IPS-15b (cell line): ENCODE data around the gene ZFP3.
"Not testable (repeated sequence)": the region's sequence is repeated elsewhere in the genome, so short reads cannot be mapped to it uniquely, and the experiment has no call there.

ENCODE experiments used
- H3K27me3 ChIP-seq: one replicate; pipeline ENCODE4 v1.6.1; 2013; ENCODE audit warnings: low read length; ENCODE audit not compliant: control insufficient read depth, insufficient read depth
- H3K36me3 ChIP-seq: one replicate; pipeline ENCODE4 v1.6.1; 2013; ENCODE audit warnings: low read length; ENCODE audit not compliant: control insufficient read depth, insufficient read depth
- H3K4me1 ChIP-seq: one replicate; pipeline ENCODE4 v1.6.1; 2013; ENCODE audit warnings: mild to moderate bottlenecking, low read length; ENCODE audit not compliant: control insufficient read depth, insufficient read depth
- H3K4me3 ChIP-seq: one replicate; pipeline ENCODE4 v1.5.1; 2013; ENCODE audit warnings: low read depth, low read length
- H3K9ac ChIP-seq: one replicate; pipeline ENCODE4 v1.6.1; 2013; ENCODE audit warnings: low read depth, mild to moderate bottlenecking, low read length
- H3K9me3 ChIP-seq: one replicate; pipeline ENCODE4 v1.6.1; 2013; ENCODE audit warnings: mild to moderate bottlenecking, low read length; ENCODE audit not compliant: control insufficient read depth, insufficient read depth

The ZFP3 gene

GRCh38 chr17:5135726-5136579, 57.7 kb downstream of the ZFP3 start:
- no peaks in the 10 kb centered on the region for H3K27me3 ChIP-seq
- no peak overlapping the region for H3K4me3 ChIP-seq
- no peak overlapping the region for H3K9ac ChIP-seq
- peaks cover 2% of the 10 kb centered on the region for H3K36me3 ChIP-seq
- H3K9me3 ChIP-seq, result no peaks in the 10 kb centered on the region
- no peaks in the 10 kb centered on the region for H3K4me1 ChIP-seq

DNA sequence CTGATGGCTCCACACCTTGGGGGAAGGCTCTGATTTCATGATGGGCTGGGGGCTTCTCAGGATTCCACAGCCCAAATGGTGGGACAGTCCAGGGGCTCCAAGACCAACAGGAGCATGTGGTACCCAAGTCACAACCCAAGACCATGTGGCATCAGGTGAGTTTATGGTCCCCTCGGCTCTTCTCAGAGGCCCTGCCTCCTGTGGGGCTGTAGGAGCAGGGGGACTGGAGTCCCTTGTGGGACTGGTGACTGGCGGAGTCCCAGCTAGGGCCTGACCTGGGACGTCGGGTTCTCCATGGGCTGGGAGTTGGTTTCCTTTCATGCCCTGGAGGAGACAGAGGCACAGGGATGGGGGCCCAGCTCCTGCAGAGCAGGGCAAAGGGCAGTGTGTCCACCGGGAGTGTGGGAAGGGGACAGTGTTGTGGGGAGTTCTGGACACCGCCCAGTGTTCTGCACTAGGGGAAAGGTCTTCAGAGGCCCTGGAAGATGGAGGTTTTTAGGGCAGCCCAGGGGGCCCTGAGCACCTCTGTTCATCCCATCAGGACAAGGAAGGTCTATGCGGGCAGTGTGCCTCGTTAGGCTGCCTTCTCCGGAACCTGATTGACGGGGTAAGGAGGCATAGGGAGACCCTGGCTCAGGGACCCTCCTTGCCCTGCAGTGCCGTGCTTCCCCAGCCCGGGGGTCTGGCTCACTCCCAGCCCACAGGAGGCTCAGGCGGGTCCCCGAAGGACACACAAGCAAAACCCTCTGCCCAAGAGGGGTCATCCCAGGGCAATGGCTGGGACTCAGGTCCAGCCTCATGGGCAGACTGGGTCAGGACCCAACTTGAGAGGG, 58.5 kb downstream of the ZFP3 start:
- not testable (repeated sequence) for H3K9ac ChIP-seq

GRCh38 chr17:5137511-5138197, 59.4 kb downstream of the ZFP3 start:
- H3K27me3 ChIP-seq, H3K36me3 ChIP-seq, H3K4me3 ChIP-seq, H3K4me1 ChIP-seq, H3K9me3 ChIP-seq, H3K9ac ChIP-seq: not testable (repeated sequence)

More for the DNA sequence above, 58.5 kb downstream of the ZFP3 start:
- H3K36me3 ChIP-seq, H3K4me3 ChIP-seq, H3K9me3 ChIP-seq, H3K27me3 ChIP-seq, H3K4me1 ChIP-seq: not testable (repeated sequence)

- not testable (repeated sequence) for H3K4me1 ChIP-seq, H3K9me3 ChIP-seq, H3K4me3 ChIP-seq, H3K36me3 ChIP-seq, H3K9ac ChIP-seq, H3K27me3 ChIP-seq
These were observed 59.9 kb downstream of the ZFP3 start for GRCh38 chr17:5138198-5138544.

DNA sequence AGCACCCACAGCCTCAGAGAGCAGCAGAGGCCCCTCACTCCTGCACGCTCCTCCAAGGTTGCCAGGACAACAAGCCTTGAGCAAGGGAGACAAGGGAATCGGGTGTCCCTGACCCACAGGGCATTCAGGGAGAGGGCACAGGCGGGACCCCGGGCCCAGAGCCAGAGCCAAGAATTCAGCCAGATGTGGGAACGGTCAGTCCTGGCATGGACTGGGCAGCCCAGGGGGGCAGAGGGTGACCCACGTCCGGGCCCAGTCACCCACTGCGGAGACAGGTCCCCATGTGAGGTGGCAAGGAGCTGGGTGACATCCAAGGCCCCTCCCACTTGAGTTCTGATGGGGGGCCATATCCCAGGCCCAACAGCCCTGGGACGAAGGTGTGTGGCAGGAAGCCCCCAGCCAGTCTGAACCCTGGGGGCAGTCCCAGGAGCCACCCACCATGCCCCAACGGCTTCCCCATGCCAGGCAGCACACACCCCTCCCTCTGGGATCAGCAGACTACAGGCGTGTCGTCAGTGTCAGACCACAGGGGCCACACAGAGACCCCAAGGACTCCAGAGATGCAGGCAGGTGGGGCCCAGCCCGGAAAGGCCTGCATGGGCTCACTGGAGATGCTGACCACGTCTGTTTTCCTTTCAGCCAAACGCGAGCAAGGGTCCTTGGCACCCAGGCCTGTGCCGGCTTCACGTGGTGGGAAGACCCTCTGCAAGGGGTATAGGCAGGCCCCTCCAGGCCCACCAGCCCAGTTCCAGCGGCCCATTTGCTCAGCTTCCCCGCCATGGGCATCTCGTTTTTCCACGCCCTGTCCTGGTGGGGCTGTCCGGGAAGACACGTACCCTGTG, 60.6 kb downstream of the ZFP3 start:
- H3K9ac ChIP-seq, result no peak overlapping the region
- H3K4me1 ChIP-seq, result no peaks in the 10 kb centered on the region
- H3K36me3 ChIP-seq, result peaks cover 2% of the 10 kb centered on the region
- H3K4me3 ChIP-seq, result no peak overlapping the region
- H3K27me3 ChIP-seq, result no peaks in the 10 kb centered on the region
- no peaks in the 10 kb centered on the region for H3K9me3 ChIP-seq

GRCh38 chr17:5139458-5139732, 61.1 kb downstream of the ZFP3 start:
- H3K36me3 ChIP-seq, result peaks cover 2% of the 10 kb centered on the region

GRCh38 chr17:5142877-5143276, 64.6 kb downstream of the ZFP3 start:
- H3K4me1 ChIP-seq, H3K4me3 ChIP-seq, H3K9ac ChIP-seq, H3K36me3 ChIP-seq, H3K27me3 ChIP-seq, H3K9me3 ChIP-seq: not testable (repeated sequence)

More at GRCh38 chr17:5139458-5139732, 61.1 kb downstream of the ZFP3 start:
- Histone ChIP-seq H3K27me3 (no peaks in the 10 kb centered on the region), H3K9ac (no peak overlapping the region), H3K4me1 (no peaks in the 10 kb centered on the region), H3K9me3 (no peaks in the 10 kb centered on the region), H3K4me3 (no peak overlapping the region)
